CD4-positive, alpha-beta T cell treated with Interleukin-21 for 1 hour (primary cell): Measurements from ENCODE around the gene TSPAN8.
"Not testable (repeated sequence)": the region's sequence is repeated elsewhere in the genome, so short reads cannot be mapped to it uniquely, and the experiment has no call there.

ENCODE experiments used
- DNase-seq: peaks from one replicate; pipeline ENCODE4 v3.0.0-alpha.2; 2020

TSPAN8 gene

GRCh38 chr12:71164166-71164565, 6.4 kb upstream of the TSPAN8 start:
- no peak for DNase-seq

- no peak for DNase-seq
Measured at GRCh38 chr12:71162832-71163763, 5.3 kb upstream of the TSPAN8 start.

- DNase-seq = no peak
Measured at GRCh38 chr12:71161591-71161990, 3.8 kb upstream of the TSPAN8 start.

GRCh38 chr12:71160585-71160984, 2.8 kb upstream of the TSPAN8 start:
- no peak for DNase-seq

GRCh38 chr12:71159878-71160277, 2.1 kb upstream of the TSPAN8 start:
- DNase-seq = no peak

GRCh38 chr12:71159264-71159663, 1.5 kb upstream of the TSPAN8 start:
- no peak for DNase-seq

GRCh38 chr12:71158361-71158882, 623 bp upstream of the TSPAN8 start:
- no peak for DNase-seq

GRCh38 chr12:71155225-71155624, 2.6 kb downstream of the TSPAN8 start:
- DNase-seq = no peak

- no peak for DNase-seq
Measured at GRCh38 chr12:71152851-71153250, 4.9 kb downstream of the TSPAN8 start.

GRCh38 chr12:71150041-71150440, 7.8 kb downstream of the TSPAN8 start:
- not testable (repeated sequence) for DNase-seq

- DNase-seq = no peak
Measured at GRCh38 chr12:71144682-71145081, 13.1 kb downstream of the TSPAN8 start.

GRCh38 chr12:71142956-71143355, 14.8 kb downstream of the TSPAN8 start:
- DNase-seq = no peak

- no peak for DNase-seq
Measured at GRCh38 chr12:71142016-71142415, 15.8 kb downstream of the TSPAN8 start.

GRCh38 chr12:71141378-71141926, 16.3 kb downstream of the TSPAN8 start:
- no peak for DNase-seq

- DNase-seq = no peak
Measured at GRCh38 chr12:71139153-71139735, 18.6 kb downstream of the TSPAN8 start.

- no peak for DNase-seq
Measured at GRCh38 chr12:71138011-71138410, 19.8 kb downstream of the TSPAN8 start.

- no peak for DNase-seq
Measured at GRCh38 chr12:71135812-71136176, 22.0 kb downstream of the TSPAN8 start.

GRCh38 chr12:71135077-71135811, 22.6 kb downstream of the TSPAN8 start:
- no peak for DNase-seq

GRCh38 chr12:71134405-71134804, 23.4 kb downstream of the TSPAN8 start:
- DNase-seq = no peak

- DNase-seq = no peak
Measured at GRCh38 chr12:71130521-71131069, 27.2 kb downstream of the TSPAN8 start.

- DNase-seq = no peak
Measured at GRCh38 chr12:71129364-71129763, 28.4 kb downstream of the TSPAN8 start.

GRCh38 chr12:71128191-71128788, 29.5 kb downstream of the TSPAN8 start:
- DNase-seq = no peak
